KMS-11 (cell line): ENCODE measurements around the gene PSMD13.

ENCODE experiments used
- H2AFZ ChIP-seq: fragments of 200-600 bp; sonication (generic); 2 replicates; pipeline ENCODE4 v1.6.1; 2016; ENCODE audit warnings: antibody characterized with exemption, mixed run types, low read depth
- H3K27ac ChIP-seq: fragments of 200-600 bp; sonication (generic); 2 replicates; pipeline ENCODE4 v1.6.1; 2016; ENCODE audit warnings: mild to moderate bottlenecking, mixed run types
- H3K27me3 ChIP-seq: fragments of 200-600 bp; sonication (generic); 2 replicates; pipeline ENCODE4 v1.6.1; 2017; ENCODE audit warnings: mild to moderate bottlenecking, low read depth, mixed run types, moderate library complexity; ENCODE audit not compliant: insufficient read depth
- H3K36me3 ChIP-seq: fragments of 200-600 bp; sonication (generic); 2 replicates; pipeline ENCODE4 v1.6.1; 2017; ENCODE audit warnings: mild to moderate bottlenecking, mixed run types; ENCODE audit not compliant: insufficient read depth
- H3K4me1 ChIP-seq: fragments of 200-600 bp; sonication (generic); 2 replicates; pipeline ENCODE4 v1.6.1; 2016; ENCODE audit warnings: mild to moderate bottlenecking, low read depth, mixed run types; ENCODE audit not compliant: poor library complexity, severe bottlenecking
- H3K4me2 ChIP-seq: fragments of 200-600 bp; sonication (generic); 2 replicates; pipeline ENCODE4 v1.7.0; 2016; ENCODE audit warnings: mild to moderate bottlenecking, mixed run types
- H3K4me3 ChIP-seq: fragments of 200-600 bp; sonication (generic); IDR thresholded peaks from 2 replicates; pipeline ENCODE4 v1.6.1; 2017; ENCODE audit warnings: low read depth, low read length, mixed read lengths; ENCODE audit not compliant: insufficient read depth
- H3K79me2 ChIP-seq: fragments of 200-600 bp; sonication (generic); 2 replicates; pipeline ENCODE4 v1.6.1; 2016; ENCODE audit warnings: low read depth, mixed run types; ENCODE audit not compliant: insufficient read depth
- H3K9ac ChIP-seq: fragments of 200-600 bp; sonication (generic); 2 replicates; pipeline ENCODE4 v1.6.1; 2016; ENCODE audit warnings: mild to moderate bottlenecking, mixed run types
- H4K20me1 ChIP-seq: fragments of 200-600 bp; sonication (generic); 2 replicates; pipeline ENCODE4 v1.6.1; 2016; ENCODE audit warnings: mild to moderate bottlenecking, mixed run types; ENCODE audit not compliant: insufficient read depth
- TF ChIP-seq, protein P1 (sequence below): fragments of 200-600 bp; sonication (generic); conservative IDR thresholded peaks from 2 replicates; pipeline ENCODE4 v1.6.1; 2017; ENCODE audit warnings: low read depth, mild to moderate bottlenecking, antibody characterized with exemption, low read length, moderate library complexity, mixed read lengths

Gene PSMD13

DNA sequence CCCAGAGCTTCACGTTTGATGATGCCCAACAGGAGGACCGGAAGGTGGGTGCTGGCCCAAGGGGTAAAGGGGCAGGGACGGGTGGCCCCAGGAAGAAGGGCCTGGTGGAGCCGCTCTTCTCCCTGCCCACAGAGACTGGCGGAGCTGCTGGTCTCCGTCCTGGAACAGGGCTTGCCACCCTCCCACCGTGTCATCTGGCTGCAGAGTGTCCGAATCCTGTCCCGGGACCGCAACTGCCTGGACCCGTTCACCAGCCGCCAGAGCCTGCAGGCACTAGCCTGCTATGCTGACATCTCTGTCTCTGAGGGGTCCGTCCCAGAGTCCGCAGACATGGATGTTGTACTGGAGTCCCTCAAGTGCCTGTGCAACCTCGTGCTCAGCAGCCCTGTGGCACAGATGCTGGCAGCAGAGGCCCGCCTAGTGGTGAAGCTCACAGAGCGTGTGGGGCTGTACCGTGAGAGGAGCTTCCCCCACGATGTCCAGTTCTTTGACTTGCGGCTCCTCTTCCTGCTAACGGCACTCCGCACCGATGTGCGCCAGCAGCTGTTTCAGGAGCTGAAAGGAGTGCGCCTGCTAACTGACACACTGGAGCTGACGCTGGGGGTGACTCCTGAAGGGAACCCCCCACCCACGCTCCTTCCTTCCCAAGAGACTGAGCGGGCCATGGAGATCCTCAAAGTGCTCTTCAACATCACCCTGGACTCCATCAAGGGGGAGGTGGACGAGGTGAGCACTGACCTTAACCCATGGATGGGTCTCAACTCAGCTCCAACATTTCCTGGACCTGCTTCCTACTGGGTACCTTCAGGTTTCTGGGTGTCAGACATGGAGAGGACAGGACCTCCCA, 27.3 kb upstream of the PSMD13 start:
- H3K27ac ChIP-seq: no peak overlapping the region
- H3K4me3 ChIP-seq: no peak overlapping the region
- no peak overlapping the region for H2AFZ ChIP-seq
- no peaks in the 10 kb centered on the region for H3K27me3 ChIP-seq
- no peaks in the 10 kb centered on the region for H4K20me1 ChIP-seq
- no peak overlapping the region; the same call in 1 of the 2 replicates for H3K9ac ChIP-seq
- H3K4me2 ChIP-seq: peak overlapping the region; percentile 64
- peaks cover 18% of the 10 kb centered on the region for H3K4me1 ChIP-seq
- no peaks in the 10 kb centered on the region; the same call in 1 of the 2 replicates for H3K36me3 ChIP-seq
- H3K79me2 ChIP-seq: peaks cover 40% of the 10 kb centered on the region
- TF ChIP-seq, protein P1, sequence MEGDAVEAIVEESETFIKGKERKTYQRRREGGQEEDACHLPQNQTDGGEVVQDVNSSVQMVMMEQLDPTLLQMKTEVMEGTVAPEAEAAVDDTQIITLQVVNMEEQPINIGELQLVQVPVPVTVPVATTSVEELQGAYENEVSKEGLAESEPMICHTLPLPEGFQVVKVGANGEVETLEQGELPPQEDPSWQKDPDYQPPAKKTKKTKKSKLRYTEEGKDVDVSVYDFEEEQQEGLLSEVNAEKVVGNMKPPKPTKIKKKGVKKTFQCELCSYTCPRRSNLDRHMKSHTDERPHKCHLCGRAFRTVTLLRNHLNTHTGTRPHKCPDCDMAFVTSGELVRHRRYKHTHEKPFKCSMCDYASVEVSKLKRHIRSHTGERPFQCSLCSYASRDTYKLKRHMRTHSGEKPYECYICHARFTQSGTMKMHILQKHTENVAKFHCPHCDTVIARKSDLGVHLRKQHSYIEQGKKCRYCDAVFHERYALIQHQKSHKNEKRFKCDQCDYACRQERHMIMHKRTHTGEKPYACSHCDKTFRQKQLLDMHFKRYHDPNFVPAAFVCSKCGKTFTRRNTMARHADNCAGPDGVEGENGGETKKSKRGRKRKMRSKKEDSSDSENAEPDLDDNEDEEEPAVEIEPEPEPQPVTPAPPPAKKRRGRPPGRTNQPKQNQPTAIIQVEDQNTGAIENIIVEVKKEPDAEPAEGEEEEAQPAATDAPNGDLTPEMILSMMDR: no peak

GRCh38 chr11:210122-210802, 26.5 kb upstream of the PSMD13 start:
- TF ChIP-seq, protein P1: no peak
- no peaks in the 10 kb centered on the region for H3K27me3 ChIP-seq
- peaks cover 40% of the 10 kb centered on the region for H3K79me2 ChIP-seq
- H3K27ac ChIP-seq: no peak overlapping the region
- H3K4me3 ChIP-seq: no peak overlapping the region
- H2AFZ ChIP-seq: no peak overlapping the region
- peak overlapping the region; percentile 64 for H3K4me2 ChIP-seq
- H3K9ac ChIP-seq: no peak overlapping the region
- peaks cover 18% of the 10 kb centered on the region for H3K4me1 ChIP-seq
- no peaks in the 10 kb centered on the region for H4K20me1 ChIP-seq
- H3K36me3 ChIP-seq: no peaks in the 10 kb centered on the region; the same call in 1 of the 2 replicates

GRCh38 chr11:210803-211180, 26.0 kb upstream of the PSMD13 start:
- no peak overlapping the region for H3K9ac ChIP-seq
- no peaks in the 10 kb centered on the region for H3K27me3 ChIP-seq
- H3K4me1 ChIP-seq: peaks cover 18% of the 10 kb centered on the region
- H3K36me3 ChIP-seq: no peaks in the 10 kb centered on the region
- H2AFZ ChIP-seq: no peak overlapping the region
- TF ChIP-seq, protein P1: no peak
- H3K4me3 ChIP-seq: no peak overlapping the region
- H3K27ac ChIP-seq: no peak overlapping the region
- no peaks in the 10 kb centered on the region for H4K20me1 ChIP-seq
- no peak overlapping the region for H3K4me2 ChIP-seq
- H3K79me2 ChIP-seq: peaks cover 34% of the 10 kb centered on the region

DNA sequence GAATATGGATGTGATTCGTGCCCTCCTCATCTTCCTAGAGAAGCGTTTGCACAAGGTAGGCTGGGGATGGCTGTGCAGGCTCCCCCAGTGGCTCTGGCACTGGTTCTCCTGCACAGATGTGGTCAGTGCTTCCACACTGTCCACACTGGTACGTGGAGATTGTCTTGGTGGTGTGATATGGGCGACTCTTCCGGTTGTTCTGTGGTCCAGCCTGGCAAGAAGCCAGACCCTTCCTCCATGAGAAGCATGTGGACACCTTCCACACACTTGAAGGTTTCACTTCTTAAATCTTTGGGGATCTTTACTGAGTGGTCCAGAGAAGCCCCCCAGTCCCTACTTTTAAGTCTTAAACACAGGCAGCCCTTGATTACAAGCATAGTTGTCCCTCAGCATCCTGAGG, 25.5 kb upstream of the PSMD13 start:
- no peak overlapping the region for H3K4me2 ChIP-seq
- peaks cover 13% of the 10 kb centered on the region for H3K4me1 ChIP-seq
- H3K9ac ChIP-seq: no peak overlapping the region
- H3K79me2 ChIP-seq: peaks cover 29% of the 10 kb centered on the region
- TF ChIP-seq, protein P1: no peak
- H3K27me3 ChIP-seq: no peaks in the 10 kb centered on the region
- no peak overlapping the region for H2AFZ ChIP-seq
- H3K4me3 ChIP-seq: no peak overlapping the region
- H3K36me3 ChIP-seq: no peaks in the 10 kb centered on the region
- H3K27ac ChIP-seq: no peak overlapping the region
- H4K20me1 ChIP-seq: no peaks in the 10 kb centered on the region
